ENCODE data around the gene RBAK. TPM values are rescaled to one million over a fixed set of nuclear protein-coding genes. Genes with fewer than 3 reads are reported as not detected.
"Not testable (repeated sequence)": the region's sequence is repeated elsewhere in the genome, so short reads cannot be mapped to it uniquely, and the experiment has no call there.

Gene RBAK
- total RNA-seq, 6 donors from 2014 or later, result 5.3 to 18.5 (median 8.9) TPM

- ATAC-seq (ENCODE audit: low FRiP score in 2 of 2) (no peak), DNase-seq (no peak)
- no peak overlapping the region for H3K4me3 ChIP-seq
- no peaks in the 10 kb centered on the region for H3K27me3 ChIP-seq
- no peaks in the 10 kb centered on the region for H3K36me3 ChIP-seq
- 67 to 77% methylated on average over 5 of the region's 5 CpGs for WGBS, 2 donors
- TF ChIP-seq POLR2AphosphoS5 (IDR thresholded peaks at IDR 0.05), result no peak
- TF ChIP-seq, protein P1, sequence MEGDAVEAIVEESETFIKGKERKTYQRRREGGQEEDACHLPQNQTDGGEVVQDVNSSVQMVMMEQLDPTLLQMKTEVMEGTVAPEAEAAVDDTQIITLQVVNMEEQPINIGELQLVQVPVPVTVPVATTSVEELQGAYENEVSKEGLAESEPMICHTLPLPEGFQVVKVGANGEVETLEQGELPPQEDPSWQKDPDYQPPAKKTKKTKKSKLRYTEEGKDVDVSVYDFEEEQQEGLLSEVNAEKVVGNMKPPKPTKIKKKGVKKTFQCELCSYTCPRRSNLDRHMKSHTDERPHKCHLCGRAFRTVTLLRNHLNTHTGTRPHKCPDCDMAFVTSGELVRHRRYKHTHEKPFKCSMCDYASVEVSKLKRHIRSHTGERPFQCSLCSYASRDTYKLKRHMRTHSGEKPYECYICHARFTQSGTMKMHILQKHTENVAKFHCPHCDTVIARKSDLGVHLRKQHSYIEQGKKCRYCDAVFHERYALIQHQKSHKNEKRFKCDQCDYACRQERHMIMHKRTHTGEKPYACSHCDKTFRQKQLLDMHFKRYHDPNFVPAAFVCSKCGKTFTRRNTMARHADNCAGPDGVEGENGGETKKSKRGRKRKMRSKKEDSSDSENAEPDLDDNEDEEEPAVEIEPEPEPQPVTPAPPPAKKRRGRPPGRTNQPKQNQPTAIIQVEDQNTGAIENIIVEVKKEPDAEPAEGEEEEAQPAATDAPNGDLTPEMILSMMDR (IDR thresholded peaks at IDR 0.05), result no peak
- no peak for TF ChIP-seq POLR2A (IDR thresholded peaks at IDR 0.05)
- no peak for TF ChIP-seq EP300 (IDR thresholded peaks at IDR 0.05)
- H3K4me1 ChIP-seq, result peaks cover 0 to 7% (median 5%) of the 10 kb centered on the region in 4 donors
- no peak overlapping the region for H3K27ac ChIP-seq
- H3K9me3 ChIP-seq, result no peaks in the 10 kb centered on the region
Observed at GRCh38 chr7:5041047-5041446, 4.6 kb upstream of the RBAK start.

DNA sequence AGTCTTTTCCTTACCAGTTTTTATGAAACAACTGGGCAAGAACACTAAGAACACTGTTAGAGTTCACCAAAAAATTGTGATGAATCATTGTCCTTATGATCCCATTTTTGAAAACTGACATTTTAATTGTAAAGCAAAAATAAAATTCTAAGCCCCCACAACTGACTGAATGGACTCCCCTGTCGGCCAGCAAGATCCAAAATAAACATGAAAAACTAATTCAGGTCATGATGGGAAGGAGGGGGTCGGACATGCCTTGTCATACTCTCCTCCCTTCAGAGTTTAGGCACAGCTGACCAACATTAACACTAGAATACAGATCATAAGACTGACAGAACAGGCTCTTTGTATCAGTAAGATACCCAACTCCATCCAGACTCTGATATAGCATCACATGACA lies 2.0 kb upstream of the RBAK start:
- Histone ChIP-seq H3K9me3 (no peaks in the 10 kb centered on the region), H3K4me1 (peaks cover 5 to 10% (median 8%) of the 10 kb centered on the region in 4 donors), H3K27me3 (no peaks in the 10 kb centered on the region), H3K4me3 (no peak overlapping the region), H3K36me3 (peaks cover 0 to 4% (median 2%) of the 10 kb centered on the region in 4 donors), H3K27ac (no peak overlapping the region)
- no peak for TF ChIP-seq POLR2A (IDR thresholded peaks at IDR 0.05)
- ATAC-seq (ENCODE audit: low FRiP score in 2 of 2) (no peak), DNase-seq (no peak)
- WGBS, 2 donors, result 79 to 86% methylated on average over 2 of the region's 2 CpGs

- ATAC-seq (ENCODE audit: low FRiP score in 2 of 2); H3K9me3 ChIP-seq; DNase-seq; H3K4me1 ChIP-seq; H3K27me3 ChIP-seq: not testable (repeated sequence)
- WGBS, 2 donors, result 0 to 1% methylated on average over 11 to 20 of the region's 20 CpGs
- peak overlapping the region; percentile 82 to 90 (median 88) for H3K27ac ChIP-seq
- H3K4me3 ChIP-seq, result peak overlapping the region; percentile 77 to 97 (median 93)
- H3K36me3 ChIP-seq, result peaks cover 0 to 20% (median 13%) of the 10 kb centered on the region in 4 donors
Observed at GRCh38 chr7:5046397-5046732, 705 bp downstream of the RBAK start.

GRCh38 chr7:5047127-5047526 lies 1.5 kb downstream of the RBAK start:
- H3K27me3 ChIP-seq; H3K27ac ChIP-seq; ATAC-seq (ENCODE audit: low FRiP score in 2 of 2); H3K4me1 ChIP-seq; DNase-seq: not testable (repeated sequence)
- Histone ChIP-seq H3K36me3 (peaks cover 5 to 27% (median 13%) of the 10 kb centered on the region in 4 donors), H3K4me3 (peak overlapping the region in 1 of 4 donors; percentile 97), H3K9me3 (peaks cover 3 to 12% (median 8%) of the 10 kb centered on the region in 4 donors)
- WGBS, 2 donors, result 92 to 100% methylated on average over 2 of the region's 2 CpGs

GRCh38 chr7:5050676-5051075 lies 5.0 kb downstream of the RBAK start:
- no peak for TF ChIP-seq POLR2A (IDR thresholded peaks at IDR 0.05)
- no peak for TF ChIP-seq POLR2AphosphoS5 (IDR thresholded peaks at IDR 0.05)
- TF ChIP-seq, protein P1 (IDR thresholded peaks at IDR 0.05), result no peak
- TF ChIP-seq EP300 (IDR thresholded peaks at IDR 0.05), result no peak
- peaks cover 7 to 45% (median 34%) of the 10 kb centered on the region in 4 donors for H3K36me3 ChIP-seq

GRCh38 chr7:5051731-5052130 lies 6.1 kb downstream of the RBAK start:
- Histone ChIP-seq H3K9me3 (peaks cover 5 to 25% (median 21%) of the 10 kb centered on the region in 4 donors), H3K36me3 (peaks cover 8 to 49% (median 38%) of the 10 kb centered on the region in 4 donors)
- not testable (repeated sequence) for H3K27ac ChIP-seq; H3K4me1 ChIP-seq; ATAC-seq (ENCODE audit: low FRiP score in 2 of 2); H3K4me3 ChIP-seq; H3K27me3 ChIP-seq; DNase-seq

More at GRCh38 chr7:5050676-5051075, 5.0 kb downstream of the RBAK start:
- Histone ChIP-seq H3K4me1 (peaks cover 0 to 5% (median 4%) of the 10 kb centered on the region in 4 donors), H3K27me3 (no peaks in the 10 kb centered on the region), H3K4me3 (no peak overlapping the region), H3K27ac (no peak overlapping the region), H3K9me3 (peaks cover 5 to 25% (median 21%) of the 10 kb centered on the region in 4 donors)
- DNase-seq, result no peak
- 94% methylated on average over 2 of the region's 2 CpGs for WGBS, 2 donors
- ATAC-seq (ENCODE audit: low FRiP score in 2 of 2), result no peak

DNA sequence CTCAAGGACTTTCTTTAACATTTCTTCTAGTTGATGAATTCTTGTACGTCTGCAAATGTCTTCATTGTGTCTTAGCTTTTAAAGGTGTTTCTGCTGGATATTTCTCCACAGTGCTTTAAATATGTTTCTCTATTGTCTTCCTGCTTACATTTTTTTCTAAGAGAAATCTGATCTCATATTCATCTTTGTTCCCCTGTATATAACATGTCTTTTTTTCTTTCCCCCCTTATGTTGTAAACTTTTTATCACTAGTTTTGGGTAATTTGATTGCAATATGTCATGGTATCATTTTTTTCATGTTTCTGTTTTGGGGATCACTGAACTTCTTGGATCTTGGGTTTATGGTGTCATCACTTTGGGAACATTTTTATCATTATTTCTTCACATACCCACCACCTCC lies 7.5 kb downstream of the RBAK start:
- Histone ChIP-seq H3K27ac (no peak overlapping the region), H3K4me1 (no peaks in the 10 kb centered on the region), H3K4me3 (no peak overlapping the region), H3K9me3 (peaks cover 5 to 25% (median 23%) of the 10 kb centered on the region in 4 donors), H3K36me3 (peaks cover 17 to 61% (median 51%) of the 10 kb centered on the region in 4 donors), H3K27me3 (no peaks in the 10 kb centered on the region)
- WGBS, 2 donors, result 91 to 98% methylated on average over 1 of the region's 1 CpG
- DNase-seq (no peak), ATAC-seq (ENCODE audit: low FRiP score in 2 of 2) (no peak)
- TF ChIP-seq, protein P1 (IDR thresholded peaks at IDR 0.05), result no peak
- TF ChIP-seq EP300 (IDR thresholded peaks at IDR 0.05) (no peak), POLR2A (IDR thresholded peaks at IDR 0.05) (no peak), POLR2AphosphoS5 (IDR thresholded peaks at IDR 0.05) (no peak)

Data from upper lobe of left lung (tissue), 6 donors.